ENCODE measurements around the gene TMEM178B. TPM values are rescaled to one million over a fixed set of nuclear protein-coding genes. Genes with fewer than 3 reads are reported as not detected.
"Not testable (repeated sequence)": the region's sequence is repeated elsewhere in the genome, so short reads cannot be mapped to it uniquely, and the experiment has no call there.

Gene TMEM178B
- total RNA-seq, 2 experiments from 2014 or later = 0.06 TPM; not detected in 1

DNA sequence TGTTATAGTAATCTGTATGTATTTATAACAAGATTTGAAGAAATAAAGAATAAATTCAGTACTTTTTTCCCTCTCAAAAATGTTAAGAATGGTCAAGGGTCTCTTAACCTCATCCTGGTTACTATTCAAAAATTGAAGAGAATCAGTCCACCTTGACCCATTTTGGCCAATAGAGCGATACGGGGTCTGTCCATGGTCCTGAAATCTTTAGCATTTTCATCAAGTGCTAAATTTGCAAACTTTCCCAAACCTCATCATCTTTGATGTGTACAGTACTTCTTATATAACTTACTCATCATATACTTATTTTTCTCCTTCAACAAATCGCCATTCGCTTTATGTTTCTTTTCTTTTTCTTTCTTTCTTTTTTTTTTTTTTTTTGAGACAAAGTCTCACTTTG, 23.6 kb downstream of the TMEM178B start:
- DNase-seq (no peak), ATAC-seq (ENCODE audit: low read depth) (no peak)
- H3K27me3 Mint-ChIP-seq = peaks cover 3% of the 10 kb centered on the region
- no peaks in the 10 kb centered on the region for H3K36me3 Mint-ChIP-seq
- POLR2A ChIA-PET = interaction anchor here (0.7 kb wide), 1 partner anchor 465 kb away, joined by 3 read pairs; no protein-coding TSS in a partner anchor
- no peaks in the 10 kb centered on the region for H3K4me1 Mint-ChIP-seq
- no peaks in the 10 kb centered on the region for H3K9me3 Mint-ChIP-seq
- H3K4me3 Mint-ChIP-seq = no peak overlapping the region
- H3K27ac Mint-ChIP-seq = no peak overlapping the region

DNA sequence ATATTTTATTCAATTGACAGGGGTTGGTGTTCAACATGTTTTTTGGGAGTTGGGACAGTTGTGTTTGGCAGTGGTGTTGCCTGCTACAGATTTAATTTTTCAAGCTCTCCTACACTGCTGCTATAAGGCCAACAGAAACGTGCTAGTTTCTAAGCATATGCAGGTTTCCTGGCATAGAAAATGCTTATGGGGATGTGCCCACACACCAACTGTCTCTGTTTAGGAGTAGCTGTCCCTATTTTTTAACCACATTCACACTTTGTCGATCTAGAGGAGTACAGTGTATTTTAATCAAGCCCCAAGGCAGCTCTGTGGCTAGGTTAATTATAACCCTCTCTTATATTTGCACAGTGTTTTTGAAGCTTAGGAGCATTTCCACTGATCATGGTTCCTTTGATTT, 28.6 kb downstream of the TMEM178B start:
- Mint-ChIP-seq H3K4me1 (no peaks in the 10 kb centered on the region), H3K27ac (no peak overlapping the region), H3K36me3 (no peaks in the 10 kb centered on the region), H3K27me3 (peaks cover 6% of the 10 kb centered on the region), H3K9me3 (no peaks in the 10 kb centered on the region), H3K4me3 (no peak overlapping the region)
- no peak for ATAC-seq (ENCODE audit: low read depth)
- POLR2A ChIA-PET = no interaction called here
- DNase-seq = no peak

DNA sequence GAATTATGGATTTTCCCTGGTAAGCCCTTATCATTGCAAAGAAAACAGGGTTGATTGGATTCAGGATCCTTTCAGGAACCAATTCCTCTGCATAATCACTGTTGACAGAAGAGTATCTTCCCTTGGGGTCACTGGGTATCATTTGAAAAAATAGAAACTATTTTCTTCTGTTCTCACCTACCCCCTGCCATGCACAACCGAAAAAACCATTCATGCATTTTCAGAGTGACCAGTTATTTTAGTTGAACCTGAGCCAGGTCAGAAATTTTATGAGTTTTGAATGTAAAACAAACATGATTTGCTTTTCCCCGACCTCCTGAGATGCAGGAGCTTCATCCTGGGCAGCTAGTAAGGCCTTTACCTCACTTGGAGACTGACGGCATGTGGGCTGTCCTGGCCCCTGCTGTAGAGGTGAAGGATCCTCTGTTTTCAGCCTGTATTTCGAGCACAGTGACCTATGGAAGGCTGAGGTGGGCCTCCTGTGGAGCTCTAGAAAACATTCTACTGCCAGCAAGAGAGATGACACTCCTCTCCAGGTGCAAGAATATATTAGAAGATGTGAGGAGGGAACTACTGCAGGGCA, 30.1 kb downstream of the TMEM178B start:
- DNase-seq (no peak), ATAC-seq (ENCODE audit: low read depth) (no peak)
- Mint-ChIP-seq H3K36me3 (no peaks in the 10 kb centered on the region), H3K27ac (no peak overlapping the region), H3K9me3 (no peaks in the 10 kb centered on the region), H3K4me3 (no peak overlapping the region), H3K27me3 (peaks cover 6% of the 10 kb centered on the region), H3K4me1 (no peaks in the 10 kb centered on the region)
- POLR2A ChIA-PET = no interaction called here

DNA sequence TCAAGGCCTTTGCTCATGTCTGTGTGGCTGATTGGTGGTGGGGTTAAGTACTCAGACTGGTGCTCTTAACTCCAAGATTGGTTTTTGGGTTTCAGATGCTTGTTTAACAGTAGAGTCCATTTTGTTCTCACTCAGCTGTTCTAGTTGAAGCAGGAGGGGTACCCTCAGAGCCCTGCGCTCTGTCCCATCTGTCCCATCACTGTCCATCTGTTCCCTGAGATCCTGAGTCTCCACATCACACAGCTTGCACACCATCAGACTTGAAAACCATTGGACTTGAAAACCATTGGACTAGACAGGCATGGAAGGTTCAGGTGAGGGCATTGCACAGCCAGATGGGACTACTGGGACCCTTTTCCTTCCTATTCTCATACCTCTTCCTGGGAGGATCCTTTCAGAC, 39.3 kb downstream of the TMEM178B start:
- POLR2A ChIA-PET = no interaction called here
- Mint-ChIP-seq H3K27ac (no peak overlapping the region), H3K4me1 (no peaks in the 10 kb centered on the region), H3K9me3 (peaks cover 1% of the 10 kb centered on the region), H3K27me3 (peaks cover 2% of the 10 kb centered on the region), H3K4me3 (no peak overlapping the region), H3K36me3 (no peaks in the 10 kb centered on the region)
- DNase-seq (no peak), ATAC-seq (ENCODE audit: low read depth) (no peak)

DNA sequence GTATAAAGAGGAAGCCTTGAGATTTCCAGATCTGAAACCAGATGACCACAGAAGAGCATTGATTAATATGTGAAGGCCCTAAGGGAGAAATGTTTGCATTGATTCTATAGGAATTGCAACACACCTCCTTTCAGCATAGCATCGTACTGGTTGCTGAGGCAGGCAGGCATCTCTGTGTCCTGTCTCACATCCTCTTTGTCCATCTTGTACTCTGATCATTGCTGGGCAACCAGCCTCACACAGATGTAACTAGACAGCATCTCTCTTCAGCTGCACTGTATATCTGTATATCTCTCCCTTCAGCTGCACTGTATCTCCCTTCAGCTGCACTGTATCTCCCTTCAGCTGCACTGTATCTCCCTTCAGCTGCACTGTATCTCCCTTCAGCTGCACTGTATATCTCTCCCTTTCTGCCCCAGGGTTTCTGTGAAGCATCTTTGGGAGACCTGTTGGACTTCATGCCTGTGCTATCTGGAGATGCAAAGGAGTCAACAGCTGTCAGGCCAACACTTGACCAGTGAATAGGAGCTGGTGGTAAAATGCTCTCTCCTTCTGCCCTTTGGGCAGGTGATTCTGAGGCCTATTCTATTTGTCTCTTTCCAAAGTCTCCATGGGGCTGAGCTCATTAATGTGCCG, 40.3 kb downstream of the TMEM178B start:
- DNase-seq (no peak), ATAC-seq (ENCODE audit: low read depth) (no peak)
- no peaks in the 10 kb centered on the region for H3K4me1 Mint-ChIP-seq
- no peak overlapping the region for H3K27ac Mint-ChIP-seq
- POLR2A ChIA-PET = no interaction called here
- H3K9me3 Mint-ChIP-seq = peaks cover 1% of the 10 kb centered on the region
- H3K36me3 Mint-ChIP-seq = no peaks in the 10 kb centered on the region
- H3K4me3 Mint-ChIP-seq = no peak overlapping the region
- peaks cover 2% of the 10 kb centered on the region for H3K27me3 Mint-ChIP-seq

DNA sequence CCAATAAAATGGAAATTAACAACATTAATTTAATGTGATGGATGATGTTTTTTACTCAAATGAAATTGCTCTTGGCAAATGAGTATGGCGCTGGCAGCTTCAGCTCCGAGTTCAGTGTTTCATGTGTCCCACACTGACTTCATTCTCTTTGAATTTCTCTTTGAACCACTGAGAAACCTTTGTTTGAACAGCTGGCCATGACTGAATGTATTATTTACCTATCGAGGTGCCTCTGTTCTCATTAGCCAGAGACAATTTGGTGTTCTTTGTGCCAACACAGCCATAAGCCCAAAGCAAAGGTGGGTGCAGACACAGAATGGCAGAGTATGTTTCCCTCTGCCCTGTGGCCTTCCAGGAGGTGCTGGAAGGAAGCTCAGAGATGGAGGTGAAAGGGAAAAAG, 42.1 kb downstream of the TMEM178B start:
- POLR2A ChIA-PET = no interaction called here
- peaks cover 5% of the 10 kb centered on the region for H3K27me3 Mint-ChIP-seq
- no peak overlapping the region for H3K27ac Mint-ChIP-seq
- H3K4me3 Mint-ChIP-seq = no peak overlapping the region
- H3K9me3 Mint-ChIP-seq = peaks cover 1% of the 10 kb centered on the region
- ATAC-seq (ENCODE audit: low read depth) = no peak
- H3K36me3 Mint-ChIP-seq = no peaks in the 10 kb centered on the region
- H3K4me1 Mint-ChIP-seq = no peaks in the 10 kb centered on the region
- DNase-seq = no peak

DNA sequence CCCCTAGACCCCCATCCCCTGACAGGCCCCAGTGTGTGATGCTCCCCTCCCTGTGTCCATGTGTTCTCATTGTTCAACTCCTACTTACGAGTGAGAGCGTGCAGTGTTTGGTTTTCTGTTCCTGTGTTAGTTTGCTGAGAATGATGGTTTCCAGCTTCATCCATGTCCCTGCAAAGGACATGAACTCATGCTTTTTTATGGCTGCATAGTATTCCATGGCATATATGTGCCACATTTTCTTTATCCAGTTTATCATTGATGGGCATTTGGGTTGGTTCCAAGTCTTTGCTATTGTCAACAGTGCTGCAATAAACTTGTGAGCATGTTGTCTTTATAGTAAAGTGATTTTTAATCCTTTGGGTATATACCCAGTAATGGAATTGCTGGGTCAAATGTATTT, 42.8 kb downstream of the TMEM178B start:
- H3K36me3 Mint-ChIP-seq; H3K27ac Mint-ChIP-seq; H3K27me3 Mint-ChIP-seq; H3K9me3 Mint-ChIP-seq; DNase-seq; ATAC-seq (ENCODE audit: low read depth); H3K4me1 Mint-ChIP-seq; POLR2A ChIA-PET; H3K4me3 Mint-ChIP-seq: not testable (repeated sequence)

DNA sequence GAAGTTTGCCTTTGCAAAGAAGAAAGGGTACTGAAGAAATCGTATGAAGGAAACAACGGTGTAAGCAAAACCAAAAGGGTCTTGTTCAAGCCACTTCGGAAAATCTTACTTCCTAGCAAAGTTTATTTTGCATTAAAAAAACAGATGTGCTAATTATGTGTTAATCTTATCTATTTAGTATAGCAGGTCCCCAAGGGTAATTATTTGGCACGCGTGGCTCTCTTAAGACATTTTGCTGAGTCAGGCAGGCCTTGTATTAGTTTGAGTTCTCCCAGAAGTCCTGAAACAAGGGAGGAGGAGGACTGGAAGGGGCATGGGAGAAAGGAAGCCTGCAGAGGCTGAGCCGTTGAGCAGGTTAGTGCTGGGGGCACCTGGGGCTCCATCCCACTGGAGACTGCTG, 44.9 kb downstream of the TMEM178B start:
- peaks cover 8% of the 10 kb centered on the region for H3K27me3 Mint-ChIP-seq
- no peak overlapping the region for H3K27ac Mint-ChIP-seq
- H3K36me3 Mint-ChIP-seq = no peaks in the 10 kb centered on the region
- no peaks in the 10 kb centered on the region for H3K4me1 Mint-ChIP-seq
- ATAC-seq (ENCODE audit: low read depth) (no peak), DNase-seq (no peak)
- peaks cover 1% of the 10 kb centered on the region for H3K9me3 Mint-ChIP-seq
- no peak overlapping the region for H3K4me3 Mint-ChIP-seq
- POLR2A ChIA-PET = no interaction called here

DNA sequence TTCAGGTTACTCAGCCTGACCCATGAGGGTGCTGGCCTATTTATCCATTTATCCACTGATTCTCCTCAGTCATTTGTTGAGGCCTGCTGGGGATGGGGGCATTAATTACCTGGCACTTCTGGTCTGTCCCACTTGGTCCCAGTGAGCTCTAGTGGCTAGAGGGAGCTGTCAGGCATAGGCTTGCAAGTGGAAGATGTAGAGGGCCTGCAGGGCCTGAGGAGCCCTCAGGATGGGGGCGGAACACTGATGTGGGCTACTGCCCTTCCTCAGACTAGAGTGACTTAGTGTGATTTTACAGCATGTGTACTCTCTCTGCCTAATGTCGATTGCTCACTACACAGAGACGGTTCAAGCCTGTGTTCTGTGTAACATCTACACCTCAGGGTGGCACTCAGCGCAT, 45.3 kb downstream of the TMEM178B start:
- ATAC-seq (ENCODE audit: low read depth) = no peak
- Mint-ChIP-seq H3K9me3 (peaks cover 1% of the 10 kb centered on the region), H3K36me3 (no peaks in the 10 kb centered on the region), H3K27me3 (peaks cover 8% of the 10 kb centered on the region), H3K4me3 (no peak overlapping the region), H3K27ac (no peak overlapping the region), H3K4me1 (no peaks in the 10 kb centered on the region)
- POLR2A ChIA-PET = no interaction called here
- DNase-seq = no peak

DNA sequence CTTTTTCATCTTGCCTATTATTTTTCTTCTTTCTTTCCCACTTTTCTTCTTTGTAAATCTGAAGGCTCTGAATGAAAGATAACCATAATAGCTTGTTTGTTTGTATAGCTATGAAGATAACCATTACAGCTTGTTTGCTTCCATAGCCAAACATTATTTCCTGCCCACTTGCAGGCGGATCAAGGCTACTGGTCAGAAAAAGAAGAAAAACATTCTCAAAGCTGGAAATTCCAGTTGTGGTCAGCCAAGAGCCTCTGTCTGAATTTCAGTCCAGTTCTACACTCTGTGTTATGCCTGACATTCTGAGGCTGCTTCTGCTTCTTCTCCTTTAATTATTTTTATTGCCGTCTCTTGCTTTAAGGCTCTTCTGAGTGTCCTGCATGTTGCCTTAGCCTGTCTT, 48.9 kb downstream of the TMEM178B start:
- Mint-ChIP-seq H3K36me3 (no peaks in the 10 kb centered on the region), H3K4me3 (no peak overlapping the region), H3K9me3 (no peaks in the 10 kb centered on the region), H3K27ac (no peak overlapping the region), H3K4me1 (no peaks in the 10 kb centered on the region), H3K27me3 (peaks cover 7% of the 10 kb centered on the region)
- no peak for DNase-seq
- POLR2A ChIA-PET = no interaction called here
- no peak for ATAC-seq (ENCODE audit: low read depth)

DNA sequence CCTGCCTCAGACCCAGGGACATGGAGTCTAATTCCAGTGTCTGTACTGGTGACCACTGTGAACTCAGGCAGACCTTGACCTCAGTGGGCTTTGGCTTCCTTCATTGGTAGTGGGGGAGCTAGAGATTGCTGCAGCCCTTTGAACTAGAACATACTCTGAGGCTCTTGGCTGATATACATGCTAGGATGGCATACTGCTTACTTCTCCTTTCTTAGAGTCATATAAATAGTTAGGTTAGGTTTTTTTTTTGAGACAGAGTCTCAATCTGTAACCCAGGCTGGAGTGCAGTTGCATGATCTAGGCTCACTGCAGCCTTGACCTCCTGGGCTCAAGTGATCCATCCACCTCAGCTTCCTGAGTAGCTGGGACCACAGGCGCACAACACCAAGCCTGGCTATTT, 49.7 kb downstream of the TMEM178B start:
- ATAC-seq (ENCODE audit: low read depth) = no peak
- no peaks in the 10 kb centered on the region for H3K36me3 Mint-ChIP-seq

DNA sequence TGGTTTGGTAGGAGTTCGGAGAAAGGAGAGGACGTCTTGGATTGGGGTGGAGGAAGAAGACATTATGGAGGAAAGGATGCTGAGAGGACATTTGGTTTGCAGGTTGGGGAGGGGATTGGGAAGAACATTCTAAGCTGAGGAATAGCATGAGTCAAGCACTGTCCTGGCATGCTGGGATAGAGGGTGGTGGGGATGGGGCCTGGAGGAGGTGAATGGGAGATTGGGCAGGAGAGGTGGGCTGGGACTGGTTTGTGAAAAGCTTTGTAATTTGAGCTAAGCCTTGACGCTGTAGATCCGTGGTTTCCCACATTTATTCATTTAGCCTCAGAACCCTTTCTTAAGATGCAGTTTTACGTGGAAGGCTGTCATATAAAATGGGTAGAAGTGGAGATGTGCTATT, 52.2 kb downstream of the TMEM178B start:
- POLR2A ChIA-PET = no interaction called here
- Mint-ChIP-seq H3K4me3 (no peak overlapping the region), H3K4me1 (no peaks in the 10 kb centered on the region)

More for the DNA sequence above, 49.7 kb downstream of the TMEM178B start:
- Mint-ChIP-seq H3K9me3 (no peaks in the 10 kb centered on the region), H3K27ac (no peak overlapping the region), H3K4me3 (no peak overlapping the region), H3K4me1 (no peaks in the 10 kb centered on the region), H3K27me3 (peaks cover 7% of the 10 kb centered on the region)
- POLR2A ChIA-PET = no interaction called here
- no peak for DNase-seq

DNA sequence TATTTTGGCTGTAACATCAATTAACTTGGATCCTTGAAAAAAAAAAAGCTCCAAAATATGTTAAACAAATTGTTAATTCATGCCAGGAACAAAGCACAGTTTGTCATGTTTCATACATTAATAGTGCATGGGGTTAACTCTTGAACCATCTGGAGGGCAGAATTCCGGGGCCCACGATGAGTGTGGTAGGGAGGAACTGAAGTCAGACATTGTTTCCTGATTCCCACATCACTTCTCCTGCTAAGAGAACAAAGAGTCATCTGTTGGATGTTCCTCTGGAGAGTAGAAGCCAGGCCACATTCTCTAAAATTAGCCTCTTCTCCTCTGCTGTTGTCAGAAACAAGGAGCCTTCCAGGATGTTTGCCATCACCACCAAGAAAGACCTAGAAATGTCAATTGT, 54.6 kb downstream of the TMEM178B start:
- Mint-ChIP-seq H3K4me3 (no peak overlapping the region), H3K9me3 (no peaks in the 10 kb centered on the region), H3K27me3 (peaks cover 4% of the 10 kb centered on the region), H3K27ac (no peak overlapping the region), H3K4me1 (no peaks in the 10 kb centered on the region), H3K36me3 (no peaks in the 10 kb centered on the region)
- DNase-seq = no peak
- ATAC-seq (ENCODE audit: low read depth) = no peak
- POLR2A ChIA-PET = no interaction called here

More for the DNA sequence above, 52.2 kb downstream of the TMEM178B start:
- no peak overlapping the region for H3K27ac Mint-ChIP-seq
- peaks cover 7% of the 10 kb centered on the region for H3K27me3 Mint-ChIP-seq
- no peak for DNase-seq
- no peaks in the 10 kb centered on the region for H3K36me3 Mint-ChIP-seq
- no peaks in the 10 kb centered on the region for H3K9me3 Mint-ChIP-seq
- no peak for ATAC-seq (ENCODE audit: low read depth)

DNA sequence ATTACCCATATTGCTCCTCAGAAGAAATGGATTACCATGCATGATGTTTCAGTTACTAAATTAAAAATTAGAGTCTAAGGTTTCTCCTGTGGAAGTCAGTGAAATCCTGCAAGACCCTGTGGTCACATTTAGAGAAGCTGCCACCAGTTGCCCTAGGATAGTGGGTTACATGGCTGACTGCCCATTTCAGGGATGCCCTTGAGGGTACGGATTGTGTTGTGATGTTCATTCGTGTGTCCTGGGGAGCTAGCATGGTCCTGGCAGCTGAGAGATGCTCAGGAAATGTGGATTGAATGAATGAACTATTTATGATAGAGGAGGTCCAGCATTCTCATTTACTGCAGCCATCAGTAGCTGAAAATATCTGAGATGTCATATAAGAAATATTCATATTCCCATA, 55.1 kb downstream of the TMEM178B start:
- no peaks in the 10 kb centered on the region for H3K36me3 Mint-ChIP-seq
- ATAC-seq (ENCODE audit: low read depth) (no peak), DNase-seq (no peak)
- peaks cover 2% of the 10 kb centered on the region for H3K9me3 Mint-ChIP-seq
- no peak overlapping the region for H3K4me3 Mint-ChIP-seq
- H3K27me3 Mint-ChIP-seq = peaks cover 4% of the 10 kb centered on the region
- no peak overlapping the region for H3K27ac Mint-ChIP-seq
- no peaks in the 10 kb centered on the region for H3K4me1 Mint-ChIP-seq
- POLR2A ChIA-PET = no interaction called here

Measured in activated naive CD8-positive, alpha-beta T cell treated with anti-CD3 and anti-CD28 coated beads, Interleukin-2, amount 10 ng/mL, durations not matched to agents 7 days and 5 days (primary cell).